Measurements from ENCODE around the gene LRMDA. TPM values are rescaled to one million over a fixed set of nuclear protein-coding genes. Genes with fewer than 3 reads are reported as not detected.

The LRMDA gene
- total and polyA plus RNA-seq, 3 experiments from 2014 or later: not detected

- Mint-ChIP-seq H3K27me3 (peaks cover 0 to 2% of the 10 kb centered on the region in 2 donors), H3K36me3 (no peaks in the 10 kb centered on the region), H3K4me1 (no peaks in the 10 kb centered on the region), H3K4me3 (no peak overlapping the region), H3K27ac (no peak overlapping the region), H3K9me3 (peaks cover 0 to 13% (median 2%) of the 10 kb centered on the region in 5 donors)
- H3K9me3 ChIP-seq (ENCODE audit: low read length): no peaks in the 10 kb centered on the region
- H3K4me3 ChIP-seq (ENCODE audit: low read length): no peak overlapping the region
- DNase-seq: no peak
- H3K36me3 ChIP-seq (ENCODE audit: insufficient read depth, low read length): no peaks in the 10 kb centered on the region
- ChIA-PET POLR2A (no interaction called here), CTCF (no interaction called here)
- no peaks in the 10 kb centered on the region for H3K4me1 ChIP-seq (ENCODE audit: insufficient read depth, low read length)
- H3K27ac ChIP-seq (ENCODE audit: low read depth, low read length): no peak overlapping the region
- H3K27me3 ChIP-seq (ENCODE audit: insufficient read depth, low read length, poor library complexity, severe bottlenecking): no peaks in the 10 kb centered on the region
Measured at GRCh38 chr10:75940742-75941141, 509.3 kb downstream of the LRMDA start.

GRCh38 chr10:75941223-75941801 lies 509.9 kb downstream of the LRMDA start:
- Histone ChIP-seq H3K9me3 (ENCODE audit: low read length) (no peaks in the 10 kb centered on the region), H3K27ac (ENCODE audit: low read depth, low read length) (no peak overlapping the region), H3K36me3 (ENCODE audit: insufficient read depth, low read length) (no peaks in the 10 kb centered on the region), H3K4me3 (ENCODE audit: low read length) (no peak overlapping the region), H3K4me1 (ENCODE audit: insufficient read depth, low read length) (no peaks in the 10 kb centered on the region), H3K27me3 (ENCODE audit: insufficient read depth, low read length, poor library complexity, severe bottlenecking) (no peaks in the 10 kb centered on the region)
- POLR2A ChIA-PET: no interaction called here
- peaks cover 0 to 14% (median 2%) of the 10 kb centered on the region in 5 donors for H3K9me3 Mint-ChIP-seq
- H3K27me3 Mint-ChIP-seq: peaks cover 0 to 2% of the 10 kb centered on the region in 2 donors
- no peaks in the 10 kb centered on the region for H3K4me1 Mint-ChIP-seq
- no peak overlapping the region for H3K4me3 Mint-ChIP-seq
- no peak overlapping the region for H3K27ac Mint-ChIP-seq
- DNase-seq: no peak
- H3K36me3 Mint-ChIP-seq: no peaks in the 10 kb centered on the region
- CTCF ChIA-PET: no interaction called here

GRCh38 chr10:75944061-75944460 lies 512.6 kb downstream of the LRMDA start:
- Histone ChIP-seq H3K36me3 (ENCODE audit: insufficient read depth, low read length) (no peaks in the 10 kb centered on the region), H3K27ac (ENCODE audit: low read depth, low read length) (no peak overlapping the region), H3K4me1 (ENCODE audit: insufficient read depth, low read length) (no peaks in the 10 kb centered on the region), H3K9me3 (ENCODE audit: low read length) (no peaks in the 10 kb centered on the region), H3K4me3 (ENCODE audit: low read length) (no peak overlapping the region), H3K27me3 (ENCODE audit: insufficient read depth, low read length, poor library complexity, severe bottlenecking) (no peaks in the 10 kb centered on the region)
- DNase-seq: no peak
- Mint-ChIP-seq H3K36me3 (no peaks in the 10 kb centered on the region), H3K27me3 (peaks cover 0 to 3% of the 10 kb centered on the region in 2 donors), H3K4me3 (no peak overlapping the region), H3K9me3 (peaks cover 0 to 14% (median 4%) of the 10 kb centered on the region in 5 donors), H3K27ac (no peak overlapping the region), H3K4me1 (no peaks in the 10 kb centered on the region)
- ChIA-PET POLR2A (no interaction called here), CTCF (no interaction called here)

- H3K27ac ChIP-seq (ENCODE audit: low read depth, low read length): no peak overlapping the region
- ChIA-PET CTCF (interaction anchor here (0.6 kb wide), 1 partner anchor 9 kb away, joined by 3 read pairs; no protein-coding TSS in a partner anchor), POLR2A (no interaction called here)
- no peaks in the 10 kb centered on the region for H3K36me3 ChIP-seq (ENCODE audit: insufficient read depth, low read length)
- Mint-ChIP-seq H3K4me1 (no peaks in the 10 kb centered on the region), H3K36me3 (no peaks in the 10 kb centered on the region), H3K4me3 (no peak overlapping the region), H3K27me3 (peaks cover 0 to 2% of the 10 kb centered on the region in 2 donors), H3K9me3 (peaks cover 0 to 14% (median 5%) of the 10 kb centered on the region in 5 donors), H3K27ac (no peak overlapping the region)
- H3K4me3 ChIP-seq (ENCODE audit: low read length): no peak overlapping the region
- H3K27me3 ChIP-seq (ENCODE audit: insufficient read depth, low read length, poor library complexity, severe bottlenecking): no peaks in the 10 kb centered on the region
- no peaks in the 10 kb centered on the region for H3K4me1 ChIP-seq (ENCODE audit: insufficient read depth, low read length)
- no peaks in the 10 kb centered on the region for H3K9me3 ChIP-seq (ENCODE audit: low read length)
- DNase-seq: no peak
Measured at GRCh38 chr10:75948583-75948982, 517.2 kb downstream of the LRMDA start.

GRCh38 chr10:75950307-75950706 lies 518.9 kb downstream of the LRMDA start:
- POLR2A ChIA-PET: no interaction called here

GRCh38 chr10:75950997-75951589 lies 519.7 kb downstream of the LRMDA start:
- Histone ChIP-seq H3K27ac (ENCODE audit: low read depth, low read length) (no peak overlapping the region), H3K36me3 (ENCODE audit: insufficient read depth, low read length) (no peaks in the 10 kb centered on the region), H3K4me1 (ENCODE audit: insufficient read depth, low read length) (no peaks in the 10 kb centered on the region), H3K9me3 (ENCODE audit: low read length) (no peaks in the 10 kb centered on the region), H3K27me3 (ENCODE audit: insufficient read depth, low read length, poor library complexity, severe bottlenecking) (no peaks in the 10 kb centered on the region), H3K4me3 (ENCODE audit: low read length) (no peak overlapping the region)
- peaks cover 0 to 2% of the 10 kb centered on the region in 2 donors for H3K27me3 Mint-ChIP-seq
- no peak for DNase-seq
- ChIA-PET POLR2A (no interaction called here), CTCF (interaction anchor here (1.0 kb wide), 1 partner anchor 9 kb away, joined by 3 read pairs; no protein-coding TSS in a partner anchor)
- no peak overlapping the region for H3K4me3 Mint-ChIP-seq
- no peak overlapping the region for H3K27ac Mint-ChIP-seq
- H3K36me3 Mint-ChIP-seq: no peaks in the 10 kb centered on the region
- peaks cover 0 to 6% (median 0%) of the 10 kb centered on the region in 5 donors for H3K9me3 Mint-ChIP-seq
- no peaks in the 10 kb centered on the region for H3K4me1 Mint-ChIP-seq

More at GRCh38 chr10:75950307-75950706, 518.9 kb downstream of the LRMDA start:
- Histone ChIP-seq H3K4me1 (ENCODE audit: insufficient read depth, low read length) (no peaks in the 10 kb centered on the region), H3K27ac (ENCODE audit: low read depth, low read length) (no peak overlapping the region), H3K9me3 (ENCODE audit: low read length) (no peaks in the 10 kb centered on the region), H3K36me3 (ENCODE audit: insufficient read depth, low read length) (no peaks in the 10 kb centered on the region), H3K4me3 (ENCODE audit: low read length) (no peak overlapping the region), H3K27me3 (ENCODE audit: insufficient read depth, low read length, poor library complexity, severe bottlenecking) (no peaks in the 10 kb centered on the region)
- Mint-ChIP-seq H3K36me3 (no peaks in the 10 kb centered on the region), H3K9me3 (peaks cover 0 to 6% (median 2%) of the 10 kb centered on the region in 5 donors), H3K27ac (no peak overlapping the region), H3K4me1 (no peaks in the 10 kb centered on the region), H3K27me3 (peaks cover 0 to 2% of the 10 kb centered on the region in 2 donors), H3K4me3 (no peak overlapping the region)
- CTCF ChIA-PET: interaction anchor here (1.0 kb wide), 1 partner anchor 10 kb away, joined by 3 read pairs; no protein-coding TSS in a partner anchor
- no peak for DNase-seq

- POLR2A ChIA-PET: no interaction called here
- H3K4me3 Mint-ChIP-seq: no peak overlapping the region
Measured at GRCh38 chr10:75951627-75952026, 520.2 kb downstream of the LRMDA start.

GRCh38 chr10:75952093-75952492 lies 520.7 kb downstream of the LRMDA start:
- DNase-seq: no peak
- Histone ChIP-seq H3K9me3 (ENCODE audit: low read length) (no peaks in the 10 kb centered on the region), H3K27me3 (ENCODE audit: insufficient read depth, low read length, poor library complexity, severe bottlenecking) (no peaks in the 10 kb centered on the region), H3K27ac (ENCODE audit: low read depth, low read length) (no peak overlapping the region), H3K4me1 (ENCODE audit: insufficient read depth, low read length) (no peaks in the 10 kb centered on the region), H3K4me3 (ENCODE audit: low read length) (no peak overlapping the region), H3K36me3 (ENCODE audit: insufficient read depth, low read length) (no peaks in the 10 kb centered on the region)
- Mint-ChIP-seq H3K36me3 (no peaks in the 10 kb centered on the region), H3K4me3 (no peak overlapping the region), H3K27me3 (peaks cover 0 to 2% of the 10 kb centered on the region in 2 donors), H3K4me1 (no peaks in the 10 kb centered on the region), H3K27ac (no peak overlapping the region), H3K9me3 (peaks cover 0 to 4% (median 0%) of the 10 kb centered on the region in 5 donors)
- POLR2A ChIA-PET: no interaction called here
- CTCF ChIA-PET: no interaction called here

More at GRCh38 chr10:75951627-75952026, 520.2 kb downstream of the LRMDA start:
- Histone ChIP-seq H3K9me3 (ENCODE audit: low read length) (no peaks in the 10 kb centered on the region), H3K27me3 (ENCODE audit: insufficient read depth, low read length, poor library complexity, severe bottlenecking) (no peaks in the 10 kb centered on the region), H3K4me1 (ENCODE audit: insufficient read depth, low read length) (no peaks in the 10 kb centered on the region), H3K4me3 (ENCODE audit: low read length) (no peak overlapping the region), H3K27ac (ENCODE audit: low read depth, low read length) (no peak overlapping the region), H3K36me3 (ENCODE audit: insufficient read depth, low read length) (no peaks in the 10 kb centered on the region)
- Mint-ChIP-seq H3K9me3 (peaks cover 0 to 5% (median 0%) of the 10 kb centered on the region in 5 donors), H3K4me1 (no peaks in the 10 kb centered on the region), H3K27me3 (peaks cover 0 to 2% of the 10 kb centered on the region in 2 donors), H3K27ac (no peak overlapping the region), H3K36me3 (no peaks in the 10 kb centered on the region)
- DNase-seq: no peak
- CTCF ChIA-PET: no interaction called here

All from CD8-positive, alpha-beta memory T cell (primary cell).